Hepatocyte (in vitro differentiated cells): Measurements from ENCODE around the gene FOXP4. TPM values are rescaled to one million over a fixed set of nuclear protein-coding genes. Genes with fewer than 3 reads are reported as not detected.

Experiments
- DNase-seq: peaks from one replicate; pipeline ENCODE4 v3.0.0-alpha.2; 2016; ENCODE audit warnings: low spot score
- H2AFZ ChIP-seq: fragments of 200-600 bp; sonication (generic); 2 replicates; pipeline ENCODE4 v1.6.0; 2016; ENCODE audit warnings: antibody characterized with exemption, mild to moderate bottlenecking
- H3K27ac ChIP-seq: fragments of 200-600 bp; sonication (generic); 2 replicates; pipeline ENCODE4 v1.5.1; 2016; ENCODE audit warnings: mild to moderate bottlenecking
- H3K27me3 ChIP-seq: fragments of 200-600 bp; sonication (generic); 2 replicates; pipeline ENCODE4 v1.6.1; 2016
- H3K36me3 ChIP-seq: fragments of 200-600 bp; sonication (generic); replicated peaks from 2 replicates; pipeline ENCODE4 v1.5.1; 2016; ENCODE audit warnings: low read depth; ENCODE audit not compliant: insufficient read depth
- H3K4me1 ChIP-seq: fragments of 200-600 bp; sonication (generic); 2 replicates; pipeline ENCODE4 v1.5.1; 2016; ENCODE audit warnings: mild to moderate bottlenecking, moderate library complexity; ENCODE audit not compliant: insufficient read depth
- H3K4me2 ChIP-seq: fragments of 200-600 bp; sonication (generic); 2 replicates; pipeline ENCODE4 v1.6.0; 2016
- H3K4me3 ChIP-seq: fragments of 200-600 bp; sonication (generic); 2 replicates; pipeline ENCODE4 v1.5.1; 2016; ENCODE audit warnings: mild to moderate bottlenecking
- H3K79me2 ChIP-seq: fragments of 200-600 bp; sonication (generic); 2 replicates; pipeline ENCODE4 v1.6.0; 2017; ENCODE audit warnings: mild to moderate bottlenecking
- H3K9me2 ChIP-seq: fragments of 200-600 bp; sonication (generic); replicated peaks from 2 replicates; pipeline ENCODE4 v1.6.0; 2017; ENCODE audit warnings: mild to moderate bottlenecking; ENCODE audit not compliant: insufficient read depth
- H3K9me3 ChIP-seq: fragments of 200-600 bp; sonication (generic); 2 replicates; pipeline ENCODE4 v1.5.1; 2016; ENCODE audit warnings: low read depth, mild to moderate bottlenecking
- H4K20me1 ChIP-seq: fragments of 200-600 bp; sonication (generic); 2 replicates; pipeline ENCODE4 v1.6.0; 2016; ENCODE audit warnings: mild to moderate bottlenecking; ENCODE audit not compliant: insufficient read depth, poor library complexity, severe bottlenecking
- EZH2 ChIP-seq: fragments of 200-600 bp; sonication (generic); IDR thresholded peaks from 2 replicates; pipeline ENCODE4 v1.6.1; 2016; ENCODE audit warnings: antibody characterized with exemption, mild to moderate bottlenecking, borderline replicate concordance
- EZH2phosphoT487 ChIP-seq: fragments of 200-600 bp; sonication (generic); IDR thresholded peaks from one replicate; pipeline ENCODE4 v1.6.1; 2018; ENCODE audit warnings: antibody characterized with exemption, mild to moderate bottlenecking, low read depth, moderate library complexity; ENCODE audit not compliant: unreplicated experiment, severe bottlenecking
- WGBS: methylation state at CpG from one replicate; pipeline ENCODE4 v1.1.6; 2016; ENCODE audit warnings: low lambda C conversion rate; ENCODE audit errors: missing lambda C conversion rate; 5-methylcytosine and 5-hydroxymethylcytosine counted together
- polyA plus RNA-seq: library from polyadenylated mRNA; unstranded; fragments of >200 nt; fragmentation: Nextera tagmentation; extraction: Ambion mirVana; gene quantifications from 2 replicates; pipeline ENCODE4 v1.2.1, GENCODE V29; 2016
- total RNA-seq: library from RNA; depleted of rRNA; stranded (reverse); fragments of >200 nt; gene quantifications from 2 replicates; pipeline ENCODE4 v1.2.3, GENCODE V29; 2014
- TF ChIP-seq, protein P1 (sequence below): fragments of 200-600 bp; sonication (generic); IDR thresholded peaks from 2 replicates; pipeline ENCODE4 v1.5.1; 2016; ENCODE audit warnings: antibody characterized with exemption, mild to moderate bottlenecking; ENCODE audit not compliant: poor library complexity

FOXP4 gene
- total and polyA plus RNA-seq, 2 experiments from 2014 or later: 24.3 to 87.8 TPM

DNA sequence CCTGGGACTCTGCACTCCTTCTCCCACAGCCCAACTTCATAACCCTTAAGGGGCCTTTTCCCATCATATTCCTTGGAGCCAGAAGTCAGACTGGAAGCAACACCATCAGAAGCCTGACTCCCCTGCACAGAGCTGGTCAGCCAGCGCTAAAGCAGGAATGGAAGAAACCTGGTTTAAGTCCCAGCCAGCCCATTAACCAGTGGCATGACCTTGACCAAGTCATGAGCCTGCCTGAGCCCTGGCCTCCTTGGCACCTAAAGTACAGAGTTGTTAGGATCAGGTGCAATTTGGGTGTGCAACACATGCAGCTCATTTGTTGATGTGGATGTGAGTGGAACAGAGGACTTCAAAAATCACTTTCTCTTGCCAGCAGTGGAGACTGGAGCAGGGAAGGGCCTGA is 20.8 kb downstream of the FOXP4 start:
- Histone ChIP-seq H3K9me3 (no peaks in the 10 kb centered on the region), H3K9me2 (no peaks in the 10 kb centered on the region), H3K4me2 (no peak overlapping the region), H3K27ac (no peak overlapping the region), H4K20me1 (peaks cover 75% of the 10 kb centered on the region), H3K27me3 (no peaks in the 10 kb centered on the region), H3K36me3 (no peaks in the 10 kb centered on the region), H3K4me3 (no peak overlapping the region), H3K4me1 (peaks cover 64% of the 10 kb centered on the region), H2AFZ (no peak overlapping the region), H3K79me2 (peaks cover 94% of the 10 kb centered on the region)
- no peak for DNase-seq
- TF ChIP-seq EZH2 (no peak), EZH2phosphoT487 (no peak)
- TF ChIP-seq, protein P1, sequence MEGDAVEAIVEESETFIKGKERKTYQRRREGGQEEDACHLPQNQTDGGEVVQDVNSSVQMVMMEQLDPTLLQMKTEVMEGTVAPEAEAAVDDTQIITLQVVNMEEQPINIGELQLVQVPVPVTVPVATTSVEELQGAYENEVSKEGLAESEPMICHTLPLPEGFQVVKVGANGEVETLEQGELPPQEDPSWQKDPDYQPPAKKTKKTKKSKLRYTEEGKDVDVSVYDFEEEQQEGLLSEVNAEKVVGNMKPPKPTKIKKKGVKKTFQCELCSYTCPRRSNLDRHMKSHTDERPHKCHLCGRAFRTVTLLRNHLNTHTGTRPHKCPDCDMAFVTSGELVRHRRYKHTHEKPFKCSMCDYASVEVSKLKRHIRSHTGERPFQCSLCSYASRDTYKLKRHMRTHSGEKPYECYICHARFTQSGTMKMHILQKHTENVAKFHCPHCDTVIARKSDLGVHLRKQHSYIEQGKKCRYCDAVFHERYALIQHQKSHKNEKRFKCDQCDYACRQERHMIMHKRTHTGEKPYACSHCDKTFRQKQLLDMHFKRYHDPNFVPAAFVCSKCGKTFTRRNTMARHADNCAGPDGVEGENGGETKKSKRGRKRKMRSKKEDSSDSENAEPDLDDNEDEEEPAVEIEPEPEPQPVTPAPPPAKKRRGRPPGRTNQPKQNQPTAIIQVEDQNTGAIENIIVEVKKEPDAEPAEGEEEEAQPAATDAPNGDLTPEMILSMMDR: no peak
- 100% methylated on average over 1 of the region's 1 CpG for WGBS

DNA sequence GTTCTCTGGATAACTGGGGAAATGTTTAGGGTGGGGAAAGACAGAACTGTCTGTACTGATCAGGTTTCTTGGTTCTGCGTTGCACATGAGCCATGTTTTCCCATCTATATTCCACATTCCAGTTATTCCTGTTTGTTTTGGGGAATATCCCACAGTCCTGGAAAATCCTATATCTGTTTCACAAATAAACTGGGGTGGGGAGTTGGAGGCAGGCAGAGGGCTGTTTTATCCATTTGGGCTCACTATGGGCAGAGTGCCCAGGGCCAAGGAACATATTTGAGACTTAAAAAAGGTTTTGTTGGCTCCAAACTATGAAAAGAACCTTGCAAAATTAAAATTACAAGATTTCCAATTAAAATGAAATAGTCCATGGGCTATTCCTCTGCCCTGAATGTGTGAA is 21.5 kb downstream of the FOXP4 start:
- 93% methylated on average over 1 of the region's 1 CpG for WGBS
- no peak overlapping the region for H3K4me3 ChIP-seq
- H4K20me1 ChIP-seq: peaks cover 72% of the 10 kb centered on the region
- peak overlapping the region; percentile 29 for H3K27ac ChIP-seq
- TF ChIP-seq EZH2: no peak
- no peak for TF ChIP-seq EZH2phosphoT487
- TF ChIP-seq, protein P1: no peak
- no peak overlapping the region for H2AFZ ChIP-seq
- H3K9me3 ChIP-seq: no peaks in the 10 kb centered on the region
- DNase-seq: no peak
- H3K4me1 ChIP-seq: peaks cover 61% of the 10 kb centered on the region
- no peaks in the 10 kb centered on the region for H3K36me3 ChIP-seq
- H3K9me2 ChIP-seq: no peaks in the 10 kb centered on the region
- H3K79me2 ChIP-seq: peaks cover 94% of the 10 kb centered on the region
- H3K4me2 ChIP-seq: no peak overlapping the region
- H3K27me3 ChIP-seq: no peaks in the 10 kb centered on the region

DNA sequence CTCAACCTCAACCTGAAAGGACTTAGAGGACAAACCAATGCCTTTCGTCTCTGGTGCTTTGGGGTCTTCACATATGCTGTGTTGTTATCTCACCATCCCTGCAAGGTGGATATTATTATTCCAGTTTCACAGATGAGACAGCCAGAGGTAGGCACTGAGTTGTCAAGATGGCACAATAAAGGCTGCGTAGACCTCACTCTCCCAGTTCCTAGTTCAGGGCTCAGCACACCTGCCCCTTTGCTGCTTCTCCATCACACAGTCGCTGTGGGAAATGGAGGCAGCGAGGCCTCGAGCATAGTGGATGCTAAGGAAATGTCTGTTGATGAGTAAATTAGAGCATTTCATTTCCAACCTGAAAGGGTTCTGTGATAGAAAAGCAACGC is 22.0 kb downstream of the FOXP4 start:
- TF ChIP-seq EZH2: no peak
- TF ChIP-seq, protein P1: no peak
- TF ChIP-seq EZH2phosphoT487: no peak
- no peaks in the 10 kb centered on the region for H3K36me3 ChIP-seq
- peaks cover 56% of the 10 kb centered on the region for H3K4me1 ChIP-seq
- H3K27ac ChIP-seq: peak overlapping the region; percentile 29
- H2AFZ ChIP-seq: no peak overlapping the region
- H3K79me2 ChIP-seq: peaks cover 94% of the 10 kb centered on the region
- WGBS: 87% methylated on average over 6 of the region's 6 CpGs
- H3K4me2 ChIP-seq: peak overlapping the region; percentile 30
- H3K9me3 ChIP-seq: no peaks in the 10 kb centered on the region
- no peaks in the 10 kb centered on the region for H3K27me3 ChIP-seq
- no peak for DNase-seq
- H3K9me2 ChIP-seq: no peaks in the 10 kb centered on the region
- H3K4me3 ChIP-seq: no peak overlapping the region
- peaks cover 72% of the 10 kb centered on the region for H4K20me1 ChIP-seq

DNA sequence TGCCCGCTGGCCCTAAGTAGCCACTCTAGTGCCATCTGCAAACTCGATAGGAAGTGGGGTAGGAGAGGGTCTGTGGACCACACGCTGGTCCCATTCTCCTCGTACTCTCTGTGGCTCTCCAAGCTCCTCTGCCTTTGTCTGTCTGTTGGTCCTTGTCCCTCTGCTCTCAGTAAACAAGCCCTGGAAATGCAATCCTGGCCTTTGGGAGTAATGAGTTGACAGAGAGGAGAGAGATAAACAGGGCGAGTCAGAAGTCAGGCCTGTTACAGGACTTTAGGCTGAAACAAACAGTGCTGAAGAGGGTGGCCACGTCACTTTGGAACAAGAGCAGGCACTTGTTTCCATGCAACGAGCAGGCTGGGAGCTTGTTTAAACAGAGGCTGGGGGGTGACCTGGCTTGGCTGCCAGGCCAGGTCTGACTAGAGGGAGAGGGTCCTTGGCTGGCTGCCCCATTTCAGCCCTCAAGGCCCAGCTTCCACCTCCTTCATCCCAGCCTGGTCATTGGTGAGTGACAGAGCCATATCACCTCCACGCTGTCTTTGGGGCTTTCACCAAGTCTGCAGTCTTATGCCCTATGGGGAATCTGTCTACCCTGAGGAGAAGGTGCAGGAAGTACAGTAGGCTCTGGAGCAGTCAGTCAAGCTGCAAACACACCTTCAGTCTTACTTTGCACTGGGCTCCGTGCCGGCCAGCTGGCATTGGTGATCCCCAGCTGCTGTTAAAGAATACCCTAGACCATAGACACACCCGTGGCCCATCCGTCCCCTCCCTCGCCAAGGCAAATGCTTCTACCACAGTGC is 22.6 kb downstream of the FOXP4 start:
- Histone ChIP-seq H3K27ac (peak overlapping the region; percentile 80), H3K4me3 (no peak overlapping the region), H2AFZ (no peak overlapping the region), H4K20me1 (peaks cover 68% of the 10 kb centered on the region), H3K79me2 (peaks cover 94% of the 10 kb centered on the region), H3K4me1 (peaks cover 55% of the 10 kb centered on the region), H3K9me2 (no peaks in the 10 kb centered on the region), H3K36me3 (no peaks in the 10 kb centered on the region), H3K27me3 (no peaks in the 10 kb centered on the region), H3K4me2 (peak overlapping the region; percentile 54), H3K9me3 (no peaks in the 10 kb centered on the region)
- DNase-seq: peak; percentile 62
- TF ChIP-seq EZH2 (no peak), EZH2phosphoT487 (no peak)
- TF ChIP-seq, protein P1: no peak
- WGBS: 61% methylated on average over 13 of the region's 13 CpGs
